Activated CD4-positive, alpha-beta memory T cell treated with anti-CD3 and anti-CD28 coated beads, Interleukin-2, amount 10 ng/mL, durations not matched to agents 7 days and 5 days (primary cell): ENCODE data around the gene ASXL3. TPM values are rescaled to one million over a fixed set of nuclear protein-coding genes. Genes with fewer than 3 reads are reported as not detected.

ENCODE experiments used
- CTCF ChIA-PET: fragments of 350-600 bp; sonication (Branson Sonifier 250); formaldehyde crosslinking; loops from one replicate; lab custom pipeline; 2021; ENCODE audit warnings: antibody characterized with exemption, inconsistent platforms; lab: Charles Lee
- POLR2A ChIA-PET: fragments of 350-600 bp; sonication (Branson Sonifier 250); formaldehyde crosslinking; loops from one replicate; lab custom pipeline; 2021; ENCODE audit warnings: antibody characterized with exemption; lab: Charles Lee
- DNase-seq: peaks from one replicate; pipeline ENCODE4 v3.0.0-alpha.2; 2020
- H3K27ac Mint-ChIP-seq: one replicate; pipeline ENCODE4 v1.8.0; 2021; ENCODE audit warnings: mild to moderate bottlenecking, mixed read lengths
- H3K27me3 Mint-ChIP-seq: one replicate; pipeline ENCODE4 v1.8.0; 2021; ENCODE audit warnings: mixed read lengths
- H3K36me3 Mint-ChIP-seq: one replicate; pipeline ENCODE4 v1.8.0; 2021; ENCODE audit warnings: low read depth, mixed read lengths
- H3K4me1 Mint-ChIP-seq: one replicate; pipeline ENCODE4 v1.8.0; 2021; ENCODE audit warnings: mixed read lengths
- H3K4me3 Mint-ChIP-seq: one replicate; pipeline ENCODE4 v1.8.0; 2021; ENCODE audit warnings: mild to moderate bottlenecking, mixed read lengths
- H3K9me3 Mint-ChIP-seq: one replicate; pipeline ENCODE4 v1.8.0; 2021; ENCODE audit warnings: mixed read lengths
- total RNA-seq, 2 experiments: library from RNA; stranded (reverse); gene quantifications; one replicate each; pipeline ENCODE4 v1.2.3, GENCODE V29; 2021

The ASXL3 gene
- total RNA-seq, 2 experiments from 2014 or later, result not detected

DNA sequence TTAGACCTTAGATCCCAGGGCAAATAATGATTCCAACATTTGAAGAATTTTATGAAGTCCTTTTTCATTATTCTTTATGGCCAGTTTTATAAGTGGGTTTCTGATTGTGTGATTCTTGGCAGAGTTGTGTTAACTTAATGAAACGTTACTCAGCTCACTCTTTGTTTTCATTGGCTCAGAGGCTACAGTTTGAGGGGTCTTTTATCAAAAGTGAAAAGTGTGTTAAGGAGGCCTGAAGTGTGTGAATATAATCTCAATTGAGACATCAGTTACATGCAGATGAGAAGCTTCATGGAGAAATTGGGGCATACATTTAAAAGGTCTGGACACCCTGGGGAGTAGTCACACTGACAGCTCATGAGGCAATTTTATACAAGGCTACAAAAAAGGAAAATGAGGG, 74.6 kb downstream of the ASXL3 start:
- no peaks in the 10 kb centered on the region for H3K36me3 Mint-ChIP-seq
- ChIA-PET POLR2A (no interaction called here), CTCF (interaction anchor here (0.7 kb wide), 1 partner anchor 77 kb away, joined by 3 read pairs; no protein-coding TSS in a partner anchor)
- no peak for DNase-seq
- H3K27ac Mint-ChIP-seq, result no peak overlapping the region
- no peak overlapping the region for H3K4me3 Mint-ChIP-seq
- no peaks in the 10 kb centered on the region for H3K9me3 Mint-ChIP-seq
- H3K27me3 Mint-ChIP-seq, result no peaks in the 10 kb centered on the region
- no peaks in the 10 kb centered on the region for H3K4me1 Mint-ChIP-seq

DNA sequence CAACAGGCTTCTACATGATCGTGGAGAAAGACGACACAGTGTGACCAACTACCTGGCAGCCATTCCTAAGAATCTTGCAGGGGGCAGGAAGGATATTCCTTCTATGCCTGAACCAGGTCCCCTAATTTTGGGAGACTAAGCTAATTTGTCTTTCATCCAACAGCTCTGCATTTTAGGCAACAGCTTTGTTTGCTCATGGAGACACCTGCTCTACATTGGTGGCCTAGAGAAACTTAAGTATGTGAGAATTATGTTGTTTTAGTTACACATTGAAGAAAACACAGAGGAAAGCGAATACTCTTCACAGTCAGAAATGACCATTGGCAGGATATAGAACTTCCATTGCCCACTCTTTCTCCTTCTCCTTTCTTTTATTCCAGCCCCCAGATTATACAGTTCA, 75.2 kb downstream of the ASXL3 start:
- Mint-ChIP-seq H3K4me1 (no peaks in the 10 kb centered on the region), H3K4me3 (no peak overlapping the region), H3K36me3 (no peaks in the 10 kb centered on the region), H3K27me3 (no peaks in the 10 kb centered on the region), H3K27ac (no peak overlapping the region), H3K9me3 (no peaks in the 10 kb centered on the region)
- DNase-seq, result no peak
- ChIA-PET POLR2A (no interaction called here), CTCF (no interaction called here)

DNA sequence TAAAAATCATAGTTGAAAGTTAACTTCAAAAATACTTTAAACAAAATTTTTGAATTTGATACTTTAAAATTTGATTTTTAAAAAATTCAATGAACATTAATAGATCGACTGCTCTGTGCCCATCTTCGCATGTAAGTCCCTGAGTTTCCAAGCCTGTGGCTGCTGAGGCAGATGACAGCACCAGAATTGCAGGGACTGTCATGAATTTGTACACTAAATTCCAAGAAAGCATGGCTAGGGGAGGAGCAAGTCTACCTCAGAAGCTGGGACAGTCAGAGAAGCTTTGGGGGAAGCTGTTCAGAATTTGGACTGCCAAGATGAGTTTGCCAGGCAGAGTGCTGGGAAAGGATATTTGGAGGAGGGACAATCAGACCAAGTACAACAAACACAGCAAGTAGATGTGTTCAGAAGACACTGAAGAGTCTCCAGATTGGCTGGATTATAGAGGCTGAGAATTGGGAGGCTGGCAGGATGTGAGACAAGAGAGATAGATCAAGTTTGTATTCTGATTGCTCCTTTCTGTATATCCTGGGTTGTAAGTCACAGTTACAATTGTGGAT, 79.0 kb downstream of the ASXL3 start:
- Mint-ChIP-seq H3K4me3 (no peak overlapping the region), H3K36me3 (no peaks in the 10 kb centered on the region), H3K4me1 (no peaks in the 10 kb centered on the region), H3K9me3 (no peaks in the 10 kb centered on the region), H3K27ac (no peak overlapping the region), H3K27me3 (no peaks in the 10 kb centered on the region)
- POLR2A ChIA-PET, result no interaction called here
- no peak for DNase-seq
- CTCF ChIA-PET, result no interaction called here

DNA sequence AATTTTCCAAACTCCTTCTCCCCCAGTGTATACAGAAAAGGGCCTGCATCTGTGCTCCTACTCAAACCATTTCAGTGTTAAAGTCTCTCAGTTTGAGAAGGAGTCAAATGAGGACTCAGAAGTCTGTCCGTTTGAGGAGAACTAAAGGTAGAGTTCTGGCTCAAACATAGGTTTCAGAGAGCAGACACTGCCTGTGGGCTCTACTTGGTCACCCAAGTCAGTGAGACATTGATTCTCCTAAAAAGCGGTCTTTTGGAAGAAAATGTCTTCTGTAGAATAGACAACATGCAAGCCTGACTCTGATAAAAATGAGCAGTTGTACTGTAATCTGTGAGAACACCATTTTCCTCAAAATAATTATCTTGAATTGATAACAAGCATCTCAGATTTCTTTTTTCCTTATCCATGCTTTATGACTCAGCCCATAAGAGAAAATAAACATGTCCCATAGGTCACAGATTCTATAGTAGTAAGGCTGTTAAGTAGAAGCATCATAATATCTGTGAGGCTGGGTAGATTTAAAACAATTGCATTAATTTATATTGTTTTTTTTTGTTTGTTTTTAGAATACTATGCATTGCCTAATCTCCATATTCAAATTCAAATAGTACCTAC, 82.8 kb downstream of the ASXL3 start:
- POLR2A ChIA-PET, result no interaction called here
- Mint-ChIP-seq H3K4me3 (no peak overlapping the region), H3K9me3 (peaks cover 2% of the 10 kb centered on the region), H3K27ac (no peak overlapping the region), H3K36me3 (no peaks in the 10 kb centered on the region), H3K27me3 (no peaks in the 10 kb centered on the region), H3K4me1 (no peaks in the 10 kb centered on the region)
- CTCF ChIA-PET, result no interaction called here
- no peak for DNase-seq

DNA sequence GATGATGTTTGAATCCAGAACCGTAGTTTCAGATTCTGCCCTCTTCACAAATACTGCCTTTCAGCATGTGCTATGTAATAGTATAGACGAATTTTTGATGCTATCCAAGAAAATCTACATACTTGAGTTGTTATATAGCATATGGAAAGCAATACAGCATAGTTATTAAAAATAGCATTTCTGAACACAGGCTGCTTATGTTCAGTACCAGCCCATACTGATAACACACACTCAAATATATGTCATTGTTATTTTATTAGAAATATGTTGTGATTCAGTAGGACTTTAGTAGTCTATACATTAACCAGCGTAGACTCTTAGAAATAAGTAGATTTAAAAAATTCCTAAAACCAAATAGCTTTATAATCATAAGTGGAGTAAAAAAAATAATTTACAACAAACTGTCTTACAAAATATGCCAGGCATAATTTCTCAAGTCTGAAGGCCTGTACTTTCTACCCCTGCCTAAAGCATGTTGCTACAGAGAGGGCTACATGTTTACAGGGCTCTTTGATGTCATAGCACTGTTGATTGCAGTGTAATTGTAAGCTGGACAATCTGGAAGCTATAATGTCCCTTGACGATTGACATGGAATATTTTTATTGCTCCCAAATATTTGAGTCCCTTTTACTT, 86.3 kb downstream of the ASXL3 start:
- Mint-ChIP-seq H3K27me3 (no peaks in the 10 kb centered on the region), H3K4me1 (no peaks in the 10 kb centered on the region), H3K9me3 (peaks cover 5% of the 10 kb centered on the region), H3K27ac (no peak overlapping the region), H3K36me3 (no peaks in the 10 kb centered on the region), H3K4me3 (no peak overlapping the region)
- DNase-seq, result no peak
- ChIA-PET POLR2A (no interaction called here), CTCF (no interaction called here)

DNA sequence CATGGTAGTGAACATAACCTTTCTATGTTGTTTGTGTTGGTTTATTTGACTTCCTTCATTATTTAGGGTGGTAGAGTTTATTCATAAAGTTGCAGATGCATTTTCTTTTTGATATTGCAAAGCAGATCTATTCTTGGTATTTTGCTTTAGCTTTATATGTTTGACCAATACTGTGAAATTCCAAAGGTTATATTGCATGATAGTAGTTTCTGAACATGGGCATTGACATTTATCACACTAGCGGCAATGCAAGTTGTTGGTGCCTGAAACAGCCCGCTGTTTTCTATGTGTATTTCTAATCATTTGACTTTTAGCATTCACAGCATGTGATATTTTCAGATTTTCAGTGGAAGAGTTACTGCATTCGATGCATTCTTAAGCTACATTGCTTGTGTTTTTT, 87.2 kb downstream of the ASXL3 start:
- H3K4me1 Mint-ChIP-seq, result no peaks in the 10 kb centered on the region
- POLR2A ChIA-PET, result no interaction called here
- DNase-seq, result no peak
- H3K36me3 Mint-ChIP-seq, result no peaks in the 10 kb centered on the region
- peaks cover 5% of the 10 kb centered on the region for H3K9me3 Mint-ChIP-seq
- H3K27me3 Mint-ChIP-seq, result no peaks in the 10 kb centered on the region
- CTCF ChIA-PET, result no interaction called here
- H3K4me3 Mint-ChIP-seq, result no peak overlapping the region
- H3K27ac Mint-ChIP-seq, result no peak overlapping the region

DNA sequence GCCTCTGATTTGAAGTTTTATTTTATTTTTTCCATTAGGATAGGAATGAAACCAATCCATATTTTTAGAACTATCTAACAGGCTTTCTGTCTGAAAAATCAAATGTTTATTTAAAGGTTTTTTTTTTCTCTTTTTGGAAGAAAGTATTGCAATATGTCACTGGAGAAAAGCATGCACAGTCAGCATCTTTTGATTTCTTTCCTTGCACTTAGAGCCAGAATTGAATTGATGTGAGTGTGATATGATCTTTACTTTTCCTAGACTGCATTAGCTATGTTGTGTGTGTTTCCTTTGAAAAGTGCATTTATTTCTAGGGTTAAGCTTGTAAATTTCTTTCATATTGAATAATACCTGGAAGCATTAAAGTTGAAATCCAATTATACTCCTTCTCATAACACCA, 87.6 kb downstream of the ASXL3 start:
- Mint-ChIP-seq H3K4me1 (no peaks in the 10 kb centered on the region), H3K27ac (no peak overlapping the region), H3K9me3 (peaks cover 5% of the 10 kb centered on the region), H3K4me3 (no peak overlapping the region), H3K36me3 (no peaks in the 10 kb centered on the region), H3K27me3 (no peaks in the 10 kb centered on the region)
- no peak for DNase-seq
- POLR2A ChIA-PET, result no interaction called here
- CTCF ChIA-PET, result no interaction called here

DNA sequence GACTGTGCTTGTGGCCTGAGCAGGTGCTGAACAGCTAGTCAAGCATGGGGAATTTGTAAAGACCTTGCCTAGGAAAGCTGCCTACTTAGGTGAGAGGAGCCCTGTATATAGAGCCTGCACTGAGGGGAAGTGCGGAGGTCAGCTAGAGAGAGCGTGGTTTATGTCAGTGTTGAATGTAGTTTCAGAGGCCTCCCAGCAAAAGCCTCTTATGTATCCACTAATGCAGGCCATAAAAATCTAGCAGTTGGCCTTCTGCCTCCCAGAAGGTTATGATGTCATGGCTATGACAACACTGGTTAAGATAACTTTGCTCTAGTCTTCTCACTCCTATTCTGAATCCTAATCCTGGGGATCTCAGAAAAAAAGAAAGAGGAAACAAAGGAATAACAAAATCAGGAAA, 88.9 kb downstream of the ASXL3 start:
- H3K9me3 Mint-ChIP-seq, result peaks cover 7% of the 10 kb centered on the region
- H3K4me3 Mint-ChIP-seq, result no peak overlapping the region
- no peaks in the 10 kb centered on the region for H3K4me1 Mint-ChIP-seq
- no peak for DNase-seq
- H3K27ac Mint-ChIP-seq, result no peak overlapping the region
- CTCF ChIA-PET, result no interaction called here
- no peaks in the 10 kb centered on the region for H3K27me3 Mint-ChIP-seq
- no peaks in the 10 kb centered on the region for H3K36me3 Mint-ChIP-seq
- POLR2A ChIA-PET, result no interaction called here

DNA sequence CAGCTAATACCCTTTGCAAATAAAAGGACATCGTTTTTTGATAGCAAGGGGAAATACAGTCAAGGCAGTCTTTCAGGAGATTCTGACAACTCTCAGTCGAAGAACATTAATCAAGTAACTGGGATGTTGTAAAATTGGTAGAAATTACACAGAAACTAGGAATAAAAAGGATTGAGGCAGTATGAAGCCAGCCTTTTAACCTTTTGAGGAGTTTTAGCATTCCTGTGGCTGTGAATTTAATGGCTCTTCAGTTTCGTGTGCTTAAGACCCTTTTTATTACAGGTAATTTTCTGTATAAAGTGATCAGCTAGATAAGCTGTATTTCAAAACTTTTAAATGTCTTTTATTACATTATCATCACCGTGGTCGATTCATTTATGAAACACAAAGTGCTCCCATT, 91.6 kb downstream of the ASXL3 start:
- no peaks in the 10 kb centered on the region for H3K4me1 Mint-ChIP-seq
- ChIA-PET POLR2A (no interaction called here), CTCF (no interaction called here)
- H3K9me3 Mint-ChIP-seq, result peaks cover 6% of the 10 kb centered on the region
- no peaks in the 10 kb centered on the region for H3K36me3 Mint-ChIP-seq
- H3K4me3 Mint-ChIP-seq, result no peak overlapping the region
- DNase-seq, result no peak
- no peaks in the 10 kb centered on the region for H3K27me3 Mint-ChIP-seq
- H3K27ac Mint-ChIP-seq, result no peak overlapping the region

DNA sequence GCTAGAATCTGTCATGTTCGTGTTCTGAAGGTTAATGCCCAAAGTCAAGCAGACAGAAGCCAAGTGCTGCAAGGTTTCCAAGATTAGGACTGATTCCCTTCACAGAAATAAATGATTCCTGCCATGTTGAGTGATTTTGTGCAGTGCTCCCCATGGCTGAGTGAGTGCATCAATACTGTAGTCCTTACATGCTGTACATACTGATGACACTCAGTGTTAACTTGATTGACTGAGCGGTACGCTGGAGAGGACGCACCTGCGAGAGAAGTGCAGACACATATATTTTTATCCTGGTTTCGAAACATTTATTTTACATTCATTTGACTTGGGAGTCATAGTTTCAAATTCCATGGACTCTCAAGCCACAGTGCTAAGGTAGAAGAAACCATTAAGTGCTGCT, 92.0 kb downstream of the ASXL3 start:
- ChIA-PET CTCF (no interaction called here), POLR2A (no interaction called here)
- H3K27me3 Mint-ChIP-seq, result no peaks in the 10 kb centered on the region
- no peak overlapping the region for H3K27ac Mint-ChIP-seq
- H3K9me3 Mint-ChIP-seq, result peaks cover 6% of the 10 kb centered on the region
- no peak for DNase-seq
- H3K4me1 Mint-ChIP-seq, result no peaks in the 10 kb centered on the region
- no peaks in the 10 kb centered on the region for H3K36me3 Mint-ChIP-seq
- no peak overlapping the region for H3K4me3 Mint-ChIP-seq

DNA sequence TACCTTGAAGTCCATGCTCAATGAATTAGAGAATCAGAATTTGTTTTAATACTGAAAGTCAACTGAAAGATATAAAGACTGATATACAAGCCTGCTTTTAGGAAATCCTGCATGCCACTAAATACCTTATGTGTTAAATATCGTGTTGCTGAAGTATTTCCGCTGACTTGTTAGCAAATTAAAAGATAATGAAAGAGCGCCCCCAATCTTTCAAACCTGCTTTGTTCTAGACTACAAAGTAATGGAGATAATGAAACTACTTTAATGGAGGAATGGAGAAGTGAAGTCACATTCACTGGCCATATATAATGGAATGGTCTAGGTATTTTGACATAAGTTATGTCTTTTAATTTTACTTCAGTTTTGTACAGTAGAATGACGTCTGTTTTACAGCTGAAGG, 95.7 kb downstream of the ASXL3 start:
- CTCF ChIA-PET, result no interaction called here
- Mint-ChIP-seq H3K4me1 (no peaks in the 10 kb centered on the region), H3K36me3 (no peaks in the 10 kb centered on the region), H3K27ac (no peak overlapping the region), H3K9me3 (peaks cover 2% of the 10 kb centered on the region), H3K27me3 (no peaks in the 10 kb centered on the region), H3K4me3 (no peak overlapping the region)
- no peak for DNase-seq
- POLR2A ChIA-PET, result no interaction called here

DNA sequence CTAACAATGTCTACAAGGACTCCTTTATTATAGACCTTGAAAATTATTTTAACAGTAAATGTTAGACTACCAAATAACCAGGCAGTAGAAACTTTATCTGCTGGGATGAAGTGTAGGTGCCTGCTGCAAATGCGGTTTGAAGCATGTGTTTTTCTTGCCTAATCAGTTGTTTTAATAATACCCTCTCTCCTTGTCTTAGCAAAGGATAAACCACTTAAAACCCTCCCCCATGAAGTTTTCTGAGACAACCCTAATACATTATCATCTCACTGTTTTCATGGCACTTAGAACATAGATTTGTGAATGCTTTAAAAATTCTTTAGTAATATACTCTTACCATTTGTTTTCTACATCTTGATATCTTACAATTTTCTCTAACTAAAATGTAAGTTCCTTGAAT, 98.6 kb downstream of the ASXL3 start:
- ChIA-PET POLR2A (no interaction called here), CTCF (no interaction called here)
- no peaks in the 10 kb centered on the region for H3K9me3 Mint-ChIP-seq
- no peak overlapping the region for H3K4me3 Mint-ChIP-seq
- H3K27ac Mint-ChIP-seq, result no peak overlapping the region
- H3K36me3 Mint-ChIP-seq, result no peaks in the 10 kb centered on the region
- no peaks in the 10 kb centered on the region for H3K27me3 Mint-ChIP-seq
- H3K4me1 Mint-ChIP-seq, result no peaks in the 10 kb centered on the region
- DNase-seq, result no peak

DNA sequence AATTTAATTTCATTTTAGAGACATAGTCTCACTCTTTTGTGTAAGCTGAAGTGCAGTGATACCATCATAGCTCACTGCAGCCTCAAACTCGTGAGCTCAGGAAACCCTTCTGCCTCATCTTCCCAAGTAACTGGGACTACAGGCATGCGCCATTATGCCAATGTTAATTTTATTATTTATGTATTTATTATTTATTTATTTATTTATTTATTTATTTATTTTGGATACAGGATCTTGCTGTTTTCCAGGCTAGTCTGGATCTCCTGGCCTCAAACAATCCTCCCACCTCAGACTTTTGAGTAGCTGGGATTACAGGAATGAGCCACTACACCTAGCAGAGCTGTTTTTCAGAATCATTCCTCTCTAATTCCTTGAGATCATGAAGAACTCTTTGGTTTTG, 99.9 kb downstream of the ASXL3 start:
- DNase-seq, result no peak
- no peak overlapping the region for H3K27ac Mint-ChIP-seq
- no peaks in the 10 kb centered on the region for H3K27me3 Mint-ChIP-seq
- no peak overlapping the region for H3K4me3 Mint-ChIP-seq
- POLR2A ChIA-PET, result no interaction called here
- CTCF ChIA-PET, result no interaction called here
- no peaks in the 10 kb centered on the region for H3K36me3 Mint-ChIP-seq
- H3K4me1 Mint-ChIP-seq, result no peaks in the 10 kb centered on the region
- H3K9me3 Mint-ChIP-seq, result peaks cover under 1% of the 10 kb centered on the region

DNA sequence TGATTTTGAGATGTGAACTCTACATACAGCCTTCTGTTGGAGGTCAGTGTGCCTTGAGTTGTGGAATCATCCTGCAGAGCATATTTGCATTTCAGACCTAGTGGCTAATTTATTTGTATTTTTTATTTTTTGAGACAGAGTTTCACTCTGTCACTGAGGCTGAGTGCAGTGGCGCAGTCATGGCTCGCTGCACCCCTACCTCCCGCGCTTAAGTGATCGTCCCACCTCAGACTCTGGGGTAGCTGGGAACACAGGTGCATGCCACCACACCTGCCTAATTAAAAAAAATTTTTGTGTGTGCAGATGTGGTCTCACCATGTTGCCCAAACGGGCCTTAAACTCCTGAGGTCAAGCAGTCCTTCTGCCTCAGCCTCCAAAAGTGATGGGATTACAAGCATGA, 104.4 kb downstream of the ASXL3 start:
- no peaks in the 10 kb centered on the region for H3K27me3 Mint-ChIP-seq
- CTCF ChIA-PET, result interaction anchor here (0.9 kb wide), 1 partner anchor 24 kb away, joined by 3 read pairs; no protein-coding TSS in a partner anchor
- POLR2A ChIA-PET, result no interaction called here
- H3K4me3 Mint-ChIP-seq, result no peak overlapping the region
- no peak for DNase-seq
- no peaks in the 10 kb centered on the region for H3K36me3 Mint-ChIP-seq
- H3K9me3 Mint-ChIP-seq, result peaks cover 9% of the 10 kb centered on the region
- H3K27ac Mint-ChIP-seq, result no peak overlapping the region
- H3K4me1 Mint-ChIP-seq, result no peaks in the 10 kb centered on the region
